A204.1 (cell line): ENCODE measurements around the gene ATP8A1.
"Not testable (repeated sequence)": the region's sequence is repeated elsewhere in the genome, so short reads cannot be mapped to it uniquely, and the experiment has no call there.

Source experiments
- FAIRE-seq: peaks from 2 replicates; lab custom pipeline; 2012; peaks lifted over from hg19 to GRCh38; lab: Jason Lieb, UNC

ATP8A1 gene

DNA sequence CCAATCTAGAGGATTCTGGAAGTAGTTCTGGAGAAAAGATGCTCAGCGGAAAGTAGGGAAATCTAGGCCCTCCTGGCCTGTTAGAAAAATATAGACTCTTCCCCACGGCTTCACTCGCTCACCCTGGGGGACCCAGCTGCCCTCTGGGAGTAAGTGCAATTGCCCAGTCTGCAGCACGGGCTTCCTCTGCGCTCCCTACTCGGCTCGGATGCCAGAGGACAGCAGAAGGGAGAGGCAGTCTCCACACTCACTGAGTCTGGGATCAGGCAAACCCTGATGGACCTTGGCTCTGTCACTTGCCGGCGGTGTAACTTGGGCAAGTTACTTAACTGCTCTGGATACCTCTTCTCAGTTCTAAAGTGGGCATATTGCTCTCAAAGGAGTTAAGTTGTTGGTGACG lies 257.5 kb downstream of the ATP8A1 start:
- no peak for FAIRE-seq

- FAIRE-seq, result no peak
Measured at GRCh38 chr4:42398871-42399331, 258.0 kb downstream of the ATP8A1 start.

DNA sequence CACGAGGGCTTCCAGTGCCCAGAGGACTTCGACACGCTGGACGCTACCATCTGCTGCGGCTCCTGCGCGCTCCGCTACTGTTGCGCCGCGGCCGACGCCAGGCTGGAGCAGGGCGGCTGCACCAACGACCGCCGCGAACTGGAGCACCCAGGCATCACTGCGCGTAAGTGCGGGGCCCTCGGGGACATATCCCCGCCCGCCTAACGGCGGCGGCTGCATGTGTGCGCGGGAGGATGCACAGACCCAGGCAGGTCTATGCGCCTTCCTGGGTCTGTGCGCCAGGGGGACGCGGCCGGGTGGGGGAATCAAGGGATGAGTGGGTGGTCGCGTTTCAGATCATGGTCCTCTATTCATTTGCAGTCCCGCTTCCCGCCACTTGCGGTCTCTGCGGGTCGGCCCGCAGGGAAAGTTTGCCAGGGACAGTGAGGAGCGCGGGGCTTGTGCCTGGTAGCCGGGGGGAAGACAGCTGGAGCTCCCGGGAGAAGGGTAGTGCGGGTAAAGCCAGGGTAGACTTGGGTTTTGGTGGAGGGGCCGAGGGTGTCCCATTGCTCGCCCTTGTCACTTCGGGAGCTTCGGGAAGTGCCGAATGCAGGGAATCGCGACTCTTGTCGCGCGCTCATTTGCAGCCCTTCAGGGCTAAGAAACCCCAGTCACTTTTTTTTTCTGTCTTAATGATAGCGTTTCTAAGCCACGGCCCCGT lies 258.6 kb downstream of the ATP8A1 start:
- FAIRE-seq, result no peak

- FAIRE-seq, result no peak
Measured at GRCh38 chr4:42397635-42398170, 259.2 kb downstream of the ATP8A1 start.

- no peak for FAIRE-seq
Measured at GRCh38 chr4:42396752-42397634, 259.9 kb downstream of the ATP8A1 start, which contains the start of gene SHISA3. SHISA3 (plus strand) TSS chr4:42397488; CDS start chr4:42398057, 569 bp downstream.

DNA sequence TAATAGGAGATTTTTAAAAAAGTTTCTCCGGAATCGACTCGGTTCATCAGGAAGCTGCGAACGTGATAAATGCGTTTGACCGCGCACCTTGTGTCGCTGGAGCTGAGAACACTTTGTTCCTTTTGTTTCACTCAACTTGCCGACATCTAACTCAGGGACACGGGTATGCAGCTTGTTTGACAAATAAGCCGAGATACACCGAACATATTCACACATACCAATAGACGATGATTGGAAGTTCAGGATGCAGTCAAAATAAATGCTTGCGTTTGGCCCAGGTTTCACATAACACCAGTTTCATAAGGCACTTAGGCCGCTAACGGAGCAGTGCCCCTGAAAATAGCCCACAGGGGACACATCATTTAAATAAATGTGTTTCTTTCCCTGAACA lies 260.5 kb downstream of the ATP8A1 start:
- no peak for FAIRE-seq

DNA sequence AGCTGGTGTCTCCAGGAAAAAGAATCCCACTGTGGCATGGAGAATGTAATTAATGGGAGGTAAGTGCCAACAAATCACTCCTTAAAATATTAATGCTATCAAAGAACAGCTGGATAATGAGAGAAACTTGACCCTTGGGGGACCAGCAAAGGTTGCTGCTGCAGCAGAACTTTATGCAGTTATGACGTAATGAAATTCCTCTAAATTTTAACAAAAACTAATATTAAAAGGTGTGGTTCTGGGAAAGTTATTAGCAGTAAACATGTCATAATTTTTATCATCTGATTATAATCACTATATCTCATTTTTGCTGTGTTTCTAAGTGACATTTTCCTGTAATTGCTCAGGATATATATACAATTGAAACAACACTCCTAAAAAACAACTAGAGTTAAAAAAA lies 261.3 kb downstream of the ATP8A1 start:
- FAIRE-seq, result no peak

- FAIRE-seq, result no peak
Measured at GRCh38 chr4:42392436-42392835, 264.5 kb downstream of the ATP8A1 start.

DNA sequence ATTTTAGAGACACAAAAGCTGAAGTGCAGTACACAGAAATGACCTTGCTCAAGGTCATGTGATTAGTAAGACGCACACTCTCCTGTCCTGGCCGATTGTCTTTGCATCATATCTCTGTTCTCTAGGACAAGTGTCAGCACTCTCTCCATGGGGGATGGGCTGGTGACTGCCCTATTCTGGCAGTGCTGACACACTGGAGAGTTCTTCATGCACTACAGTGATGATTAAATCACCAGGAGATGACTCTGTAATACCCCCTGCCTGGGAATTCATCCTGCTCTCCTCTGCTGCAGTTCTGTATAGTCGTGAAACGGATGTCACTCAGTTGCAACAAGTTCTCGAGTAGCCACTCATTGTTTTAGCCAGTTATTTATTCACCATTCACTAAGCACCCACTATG lies 264.9 kb downstream of the ATP8A1 start:
- no peak for FAIRE-seq

DNA sequence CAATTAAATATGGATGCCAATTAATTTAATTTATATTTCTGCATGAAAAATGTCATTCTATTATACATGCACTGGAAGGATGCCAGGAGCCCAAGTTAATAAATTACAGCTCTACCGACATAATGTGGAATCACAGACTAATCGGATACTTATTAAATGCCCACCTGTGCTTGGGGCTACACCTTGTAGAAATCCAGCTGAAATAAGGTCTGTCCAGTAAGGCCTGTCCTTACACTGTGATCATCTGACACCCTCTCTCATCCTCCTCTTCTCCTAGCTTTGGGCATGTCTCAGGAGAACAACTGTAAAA lies 265.6 kb downstream of the ATP8A1 start:
- no peak for FAIRE-seq

DNA sequence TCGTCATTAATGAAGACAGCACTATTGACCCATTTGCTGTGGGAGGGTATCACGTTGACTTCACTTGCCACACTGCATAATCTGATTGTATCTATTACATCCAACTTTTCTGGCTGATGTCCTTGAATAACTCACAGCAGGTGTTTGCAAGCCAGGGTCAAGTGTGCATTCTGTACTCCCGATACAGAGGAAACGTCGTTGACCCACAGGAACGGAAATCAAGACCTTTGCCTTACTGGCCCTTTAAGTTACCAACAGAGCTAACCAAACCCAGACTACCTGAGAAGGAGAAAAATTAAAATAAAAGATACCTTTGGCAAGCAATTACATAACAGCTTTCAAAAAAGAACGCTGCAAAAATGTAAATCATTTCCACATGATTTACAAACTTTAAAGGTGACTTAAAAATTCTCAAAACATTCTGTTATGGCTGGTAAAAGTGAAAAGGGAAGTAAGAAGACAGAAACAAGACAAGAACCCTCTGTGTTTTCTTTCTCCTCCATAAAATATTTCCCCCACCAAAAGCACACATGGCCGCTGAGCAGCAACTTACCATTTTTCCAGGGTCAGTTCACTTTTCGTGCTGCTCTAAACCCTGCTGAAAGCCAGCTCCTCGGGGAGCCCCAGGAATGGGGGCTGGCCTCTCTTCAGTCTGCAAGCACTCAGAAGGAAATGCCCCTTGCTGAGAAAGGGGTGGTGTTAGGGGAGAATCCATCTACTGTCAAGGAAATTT lies 266.1 kb downstream of the ATP8A1 start:
- FAIRE-seq, result no peak

- FAIRE-seq, result no peak
Measured at GRCh38 chr4:42385516-42385915, 271.4 kb downstream of the ATP8A1 start.

DNA sequence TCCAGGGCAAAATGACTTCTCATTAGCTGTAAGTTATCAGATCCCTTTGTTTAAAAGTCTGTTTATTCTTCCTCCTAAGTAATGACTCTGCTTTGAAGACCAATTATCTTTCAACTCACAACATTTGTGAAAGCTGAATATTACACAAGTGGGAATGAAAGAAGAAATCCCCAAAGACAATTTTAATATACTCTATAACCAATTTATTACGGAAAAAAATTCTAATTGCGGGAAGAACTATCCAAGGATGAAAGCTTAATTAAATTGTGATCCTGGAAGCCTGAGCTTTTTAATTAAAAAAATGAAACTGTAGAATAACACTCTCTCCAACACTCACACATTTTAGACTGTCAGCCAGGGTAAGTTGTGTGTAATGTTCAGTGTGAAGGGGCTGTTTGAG lies 275.2 kb downstream of the ATP8A1 start:
- no peak for FAIRE-seq

GRCh38 chr4:42377497-42377896 lies 279.4 kb downstream of the ATP8A1 start:
- no peak for FAIRE-seq

DNA sequence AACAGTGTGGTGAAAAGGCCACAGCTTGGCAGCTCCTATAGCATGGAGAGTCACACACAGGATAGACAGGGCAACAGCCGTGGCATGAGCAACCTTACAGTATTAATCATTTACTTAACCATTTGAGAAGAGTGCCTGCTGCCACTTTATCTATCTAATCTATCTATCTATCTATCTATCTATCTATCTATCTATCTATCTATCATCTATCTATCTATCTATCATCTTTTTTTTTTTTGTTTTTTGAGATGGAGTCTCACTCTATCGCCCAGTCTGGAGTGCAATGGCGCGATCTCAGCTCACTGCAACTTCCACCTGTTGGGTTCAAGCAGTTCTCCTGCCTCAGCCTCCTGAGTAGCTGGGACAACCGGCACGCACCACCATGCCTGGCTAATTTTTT lies 284.6 kb downstream of the ATP8A1 start:
- not testable (repeated sequence) for FAIRE-seq

- FAIRE-seq, result peak; percentile 91
Measured at GRCh38 chr4:42371305-42372252, 285.3 kb downstream of the ATP8A1 start.

- FAIRE-seq, result no peak
Measured at GRCh38 chr4:42369489-42369888, 287.4 kb downstream of the ATP8A1 start.

GRCh38 chr4:42366959-42367358 lies 289.9 kb downstream of the ATP8A1 start:
- no peak for FAIRE-seq

DNA sequence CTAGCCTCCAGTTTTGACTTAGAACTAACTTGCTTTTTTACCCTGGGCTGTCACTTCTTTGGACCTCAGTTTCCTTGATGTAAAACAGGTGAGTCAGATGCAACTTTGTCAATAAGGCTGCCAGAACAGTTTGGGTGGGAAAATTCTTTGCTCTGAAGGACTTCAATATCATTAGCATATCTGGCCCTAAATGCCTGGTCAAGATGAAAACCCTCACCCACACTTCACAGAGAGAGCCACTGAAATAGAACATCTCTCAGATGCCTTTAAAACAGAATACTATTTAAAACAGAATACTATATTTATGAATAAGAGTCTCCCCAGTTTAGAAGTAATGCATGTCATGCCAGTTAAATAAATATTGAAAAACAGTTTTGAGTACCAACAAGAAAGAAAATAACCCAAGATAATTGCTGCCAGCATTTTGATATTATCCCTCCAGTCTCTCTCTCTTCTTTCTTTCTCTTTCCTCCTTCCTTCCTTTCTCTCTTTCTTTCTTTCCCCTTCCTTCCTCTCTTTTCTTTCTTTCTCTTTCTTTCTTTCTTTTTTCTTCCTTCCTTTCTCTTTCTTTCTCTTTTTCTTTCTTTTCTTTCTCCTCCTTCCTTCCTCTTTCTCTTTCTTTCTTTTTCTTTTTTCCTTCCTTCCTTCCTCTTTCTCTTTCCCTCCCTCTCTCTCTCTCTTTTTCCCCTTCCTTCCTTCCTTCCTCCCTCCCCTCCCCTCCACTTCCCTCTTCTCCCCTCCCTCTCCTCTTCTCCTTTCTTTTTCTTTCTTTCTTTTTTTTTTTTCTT lies 292.4 kb downstream of the ATP8A1 start:
- no peak for FAIRE-seq

GRCh38 chr4:42363614-42364013 lies 293.3 kb downstream of the ATP8A1 start:
- FAIRE-seq, result no peak

DNA sequence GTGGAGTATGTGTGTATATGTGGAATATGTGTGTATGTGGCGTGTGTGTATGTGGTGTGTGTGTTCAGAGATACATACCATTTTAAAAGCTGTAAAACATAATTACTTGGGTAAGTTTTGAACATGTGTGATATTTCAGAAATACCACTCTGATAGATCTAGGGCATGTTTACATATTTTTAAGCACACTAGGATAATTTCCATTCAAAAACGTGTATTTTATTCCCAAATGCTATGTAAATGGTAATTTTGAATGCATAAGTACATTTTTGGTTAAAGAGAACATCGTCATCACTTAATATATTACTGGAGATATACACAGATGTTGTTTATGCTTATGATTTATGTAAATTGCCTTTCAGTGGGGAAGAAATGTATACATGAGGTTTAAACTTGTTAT lies 294.3 kb downstream of the ATP8A1 start:
- FAIRE-seq, result no peak
